ENCODE results near the gene TRAFD1.
"Not testable (repeated sequence)": the region's sequence is repeated elsewhere in the genome, so short reads cannot be mapped to it uniquely, and the experiment has no call there.

The TRAFD1 gene

GRCh38 chr12:112116232-112117060 is 8.9 kb upstream of the TRAFD1 start:
- no peak for DNase-seq

DNA sequence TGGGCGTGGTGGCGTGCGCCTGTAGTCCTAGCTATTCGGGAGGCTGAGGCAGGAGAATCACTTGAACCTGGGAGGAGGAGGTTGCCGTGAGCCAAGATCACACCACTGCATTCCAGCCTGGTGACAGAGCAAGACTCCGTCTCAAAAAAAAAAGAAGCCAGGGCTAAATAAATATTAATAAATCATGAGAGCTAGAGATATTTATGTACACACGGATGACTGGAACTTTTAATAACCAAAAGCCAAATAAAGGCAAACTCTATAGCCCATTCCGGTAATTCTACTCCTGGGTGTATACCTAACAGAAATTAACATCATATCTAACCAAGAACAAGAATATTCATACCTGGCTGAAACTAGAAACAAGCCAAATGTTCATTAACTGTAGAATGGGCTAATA is 7.7 kb upstream of the TRAFD1 start:
- no peak for DNase-seq

GRCh38 chr12:112121780-112122565 is 3.4 kb upstream of the TRAFD1 start:
- DNase-seq = peak; percentile 41

- DNase-seq = no peak
Observed at GRCh38 chr12:112122823-112123690, 2.3 kb upstream of the TRAFD1 start.

- no peak for DNase-seq
Observed at GRCh38 chr12:112124918-112125249, 476 bp upstream of the TRAFD1 start.

DNA sequence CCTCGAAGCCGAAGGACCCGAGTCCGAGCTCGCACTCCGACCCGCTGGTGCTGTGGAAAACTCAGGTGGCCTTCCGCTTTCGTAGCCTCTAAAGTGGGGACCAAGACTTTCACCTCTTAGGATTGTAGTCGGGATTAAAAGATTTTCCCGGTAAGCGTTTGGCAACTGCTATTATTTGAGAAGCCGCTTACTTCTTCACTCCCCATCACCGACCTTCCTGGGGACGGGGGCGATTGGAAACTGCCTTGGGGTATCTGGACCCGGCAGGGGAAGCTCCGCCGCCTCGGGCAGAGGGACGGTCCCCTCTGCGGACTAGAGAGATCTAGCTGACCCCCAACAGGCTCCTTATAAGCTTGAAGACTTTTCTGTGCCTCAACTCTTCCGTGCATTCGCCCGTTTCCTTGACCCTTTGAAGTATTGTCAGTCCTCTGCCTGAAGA is 659 bp downstream of the TRAFD1 start:
- DNase-seq = no peak

DNA sequence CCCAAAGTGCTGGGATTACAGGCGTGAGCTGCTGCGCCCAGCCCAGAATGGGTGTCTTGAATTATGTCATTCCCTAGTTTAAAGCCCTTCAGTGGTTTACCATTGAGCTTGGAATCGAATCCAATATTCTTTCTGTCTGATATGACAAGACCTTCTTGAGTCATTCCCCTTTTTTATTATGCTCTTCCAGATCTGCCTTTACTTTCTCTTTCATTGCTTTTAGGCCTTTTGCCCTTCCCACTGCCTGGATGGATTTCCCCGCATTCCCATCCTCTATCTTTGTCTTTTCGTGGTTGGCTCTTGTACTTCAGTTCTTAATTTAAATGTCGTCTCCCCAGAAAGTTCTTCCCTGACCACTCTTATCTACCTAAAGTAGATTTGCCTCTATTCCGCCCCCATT is 1.6 kb downstream of the TRAFD1 start:
- no peak for DNase-seq

- DNase-seq = peak; percentile 73
Observed at GRCh38 chr12:112130441-112130998, 5.2 kb downstream of the TRAFD1 start.

- no peak for DNase-seq
Observed at GRCh38 chr12:112131686-112132085, 6.3 kb downstream of the TRAFD1 start.

GRCh38 chr12:112133418-112133817 is 8.1 kb downstream of the TRAFD1 start:
- no peak for DNase-seq

GRCh38 chr12:112134731-112135130 is 9.4 kb downstream of the TRAFD1 start:
- DNase-seq = no peak

DNA sequence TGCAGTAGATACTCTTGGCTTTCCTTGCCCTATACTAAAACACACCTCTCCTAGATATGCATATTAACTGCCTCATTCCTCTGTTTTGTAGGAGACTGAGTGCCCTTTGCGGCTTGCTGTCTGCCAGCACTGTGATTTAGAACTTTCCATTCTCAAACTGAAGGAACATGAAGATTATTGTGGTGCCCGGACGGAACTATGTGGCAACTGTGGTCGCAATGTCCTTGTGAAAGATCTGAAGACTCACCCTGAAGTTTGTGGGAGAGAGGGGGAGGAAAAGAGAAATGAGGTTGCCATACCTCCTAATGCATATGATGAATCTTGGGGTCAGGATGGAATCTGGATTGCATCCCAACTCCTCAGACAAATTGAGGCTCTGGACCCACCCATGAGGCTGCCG is 15.4 kb downstream of the TRAFD1 start:
- no peak for DNase-seq

DNA sequence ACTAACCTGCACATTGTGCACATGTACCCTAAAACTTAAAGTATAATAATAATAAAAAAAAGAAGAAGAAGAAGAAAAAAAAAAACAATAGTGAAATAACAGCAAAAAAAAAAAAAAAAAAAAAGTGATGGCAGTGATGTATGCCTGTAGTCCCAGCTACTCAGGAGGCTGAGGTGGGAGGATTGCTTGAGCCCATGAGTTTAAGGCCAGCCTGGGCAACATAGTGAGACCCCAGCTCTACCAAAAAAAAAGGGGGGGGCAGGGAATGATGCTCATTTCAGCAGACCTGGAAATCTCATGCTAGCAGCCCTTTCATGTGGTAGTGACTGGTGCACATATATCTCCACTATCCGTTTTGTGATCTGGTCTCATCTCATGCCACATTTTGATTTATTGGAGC is 20.8 kb downstream of the TRAFD1 start:
- DNase-seq = no peak

DNA sequence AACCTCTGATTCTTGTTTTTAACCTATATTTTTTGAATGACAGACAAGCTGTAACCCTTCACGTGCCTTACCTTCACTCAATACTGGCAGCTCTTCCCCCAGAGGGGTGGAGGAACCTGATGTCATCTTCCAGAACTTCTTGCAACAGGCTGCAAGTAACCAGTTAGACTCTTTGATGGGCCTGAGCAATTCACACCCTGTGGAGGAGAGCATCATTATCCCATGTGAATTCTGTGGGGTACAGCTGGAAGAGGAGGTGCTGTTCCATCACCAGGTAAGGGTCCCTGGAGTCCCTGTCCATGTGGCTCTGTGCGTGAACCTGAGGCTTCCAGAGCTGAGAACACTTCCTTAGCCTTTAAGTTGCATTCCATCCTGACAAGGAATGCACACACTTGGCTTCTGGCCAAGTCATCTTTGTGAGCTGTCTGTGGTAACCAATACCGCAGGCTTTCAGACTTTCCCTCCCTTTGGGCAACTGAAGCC is 22.7 kb downstream of the TRAFD1 start:
- DNase-seq = no peak

DNA sequence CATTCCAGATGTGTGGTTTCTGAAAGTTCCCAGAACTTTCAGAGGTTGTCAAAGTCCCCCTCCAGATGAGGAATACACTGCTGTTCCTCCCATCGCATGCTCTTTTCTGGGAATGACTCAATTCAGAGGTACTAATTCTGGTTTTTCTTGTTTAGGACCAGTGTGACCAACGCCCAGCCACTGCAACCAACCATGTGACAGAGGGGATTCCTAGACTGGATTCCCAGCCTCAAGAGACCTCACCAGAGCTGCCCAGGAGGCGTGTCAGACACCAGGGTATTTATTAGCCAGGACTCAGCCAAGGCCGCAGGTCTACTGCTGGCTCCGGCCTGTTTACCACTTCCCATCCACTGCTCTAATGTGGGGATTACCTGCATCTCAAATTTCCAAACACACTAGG is 24.2 kb downstream of the TRAFD1 start:
- DNase-seq = no peak

DNA sequence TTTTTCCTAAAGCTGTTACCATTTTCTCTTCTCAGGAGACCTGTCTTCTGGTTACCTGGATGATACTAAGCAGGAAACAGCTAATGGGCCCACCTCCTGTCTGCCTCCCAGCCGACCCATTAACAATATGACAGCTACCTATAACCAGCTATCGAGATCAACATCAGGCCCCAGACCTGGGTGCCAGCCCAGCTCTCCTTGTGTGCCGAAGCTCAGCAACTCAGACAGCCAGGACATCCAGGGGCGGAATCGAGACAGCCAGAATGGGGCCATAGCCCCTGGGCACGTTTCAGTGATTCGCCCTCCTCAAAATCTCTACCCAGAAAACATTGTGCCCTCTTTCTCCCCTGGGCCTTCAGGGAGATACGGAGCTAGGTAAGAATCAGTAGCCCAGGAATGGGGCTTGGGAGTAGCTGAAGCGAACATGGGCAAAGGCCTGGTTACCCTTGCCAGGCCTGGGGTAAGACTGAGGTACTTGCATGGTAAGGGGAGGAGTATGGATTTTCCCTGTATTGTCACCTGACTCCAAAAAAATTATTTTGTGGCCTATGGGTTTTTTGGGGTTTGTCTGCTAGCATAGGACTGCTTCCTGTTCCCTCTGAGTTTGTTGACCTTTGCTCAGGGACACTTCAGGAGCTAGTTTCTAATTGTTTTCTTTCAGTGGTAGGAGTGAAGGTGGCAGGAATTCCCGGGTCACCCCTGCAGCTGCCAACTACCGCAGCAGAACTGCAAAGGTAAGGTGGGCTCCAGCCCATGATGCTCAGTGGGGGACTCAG is 26.6 kb downstream of the TRAFD1 start:
- no peak for DNase-seq

DNA sequence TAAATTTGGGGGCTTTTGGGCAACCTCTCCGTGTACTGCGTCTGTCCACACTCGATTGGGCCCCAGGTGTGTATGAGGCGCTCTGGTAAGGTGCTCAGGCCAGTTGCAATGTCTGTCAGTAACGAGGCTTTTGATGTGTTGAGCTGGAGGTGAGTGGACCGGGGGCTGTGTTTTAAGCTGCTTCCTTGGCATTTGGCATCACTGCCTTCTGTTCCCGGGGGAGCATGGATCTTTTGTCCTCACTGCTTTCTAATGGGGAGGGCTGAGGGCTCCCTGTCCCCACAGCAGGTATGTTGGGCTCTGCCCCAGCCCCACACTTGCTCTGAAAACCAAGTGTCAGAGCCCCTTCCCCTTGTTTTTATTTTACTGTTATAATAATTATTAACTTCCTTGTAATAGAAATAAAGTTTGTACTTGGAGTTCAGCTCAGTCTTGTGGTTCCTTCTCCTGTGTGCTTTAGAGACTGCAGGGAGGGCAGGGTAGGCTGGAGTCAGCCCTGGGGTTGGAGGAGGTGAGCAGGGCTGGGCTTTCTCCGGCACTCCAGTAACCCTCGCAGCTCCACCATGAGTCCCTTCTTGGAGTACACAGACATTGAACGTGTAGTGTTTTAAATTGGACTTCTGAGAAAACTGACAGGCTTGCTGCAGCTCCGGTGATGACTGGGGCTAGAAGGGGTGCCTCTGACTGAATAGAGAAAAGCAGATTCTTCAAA is 28.0 kb downstream of the TRAFD1 start:
- DNase-seq = no peak

DNA sequence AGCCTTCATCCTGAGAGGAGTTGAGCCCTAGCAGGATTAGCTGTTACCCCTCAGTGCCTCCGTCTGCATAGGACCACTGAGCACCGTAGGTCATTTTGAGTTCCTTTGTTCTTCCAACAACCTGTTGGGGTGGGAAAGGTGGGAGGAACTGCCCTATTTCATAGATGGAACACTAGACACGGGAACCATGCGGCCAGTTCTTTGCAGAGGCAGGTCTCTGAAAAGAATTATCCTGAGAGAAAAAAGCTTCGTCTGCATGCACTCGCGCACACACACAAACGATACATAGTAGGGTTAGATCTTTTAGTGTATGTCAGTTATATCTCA is 28.5 kb downstream of the TRAFD1 start:
- DNase-seq = no peak

- not testable (repeated sequence) for DNase-seq
Observed at GRCh38 chr12:112158461-112159145, 33.2 kb downstream of the TRAFD1 start.

DNA sequence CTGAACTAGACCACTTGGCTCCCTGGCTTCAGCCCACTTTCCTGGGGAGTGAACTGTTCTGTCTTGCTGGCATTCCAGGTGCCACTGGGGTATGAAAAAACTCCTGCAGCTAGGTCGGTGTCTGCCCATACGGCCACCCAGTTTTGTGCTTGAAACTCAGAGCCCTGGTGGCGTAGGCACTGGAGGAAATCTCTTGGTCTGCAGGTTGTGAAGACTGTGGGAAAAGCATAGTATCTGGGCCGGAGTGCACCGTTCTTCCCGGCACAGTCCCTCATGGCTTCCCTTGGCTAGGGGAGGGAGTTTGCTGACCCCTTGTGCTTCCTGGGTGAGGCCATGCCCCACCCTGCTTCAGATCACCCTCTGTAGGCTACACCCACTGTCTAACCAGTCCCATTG is 33.8 kb downstream of the TRAFD1 start:
- no peak for DNase-seq

DNA sequence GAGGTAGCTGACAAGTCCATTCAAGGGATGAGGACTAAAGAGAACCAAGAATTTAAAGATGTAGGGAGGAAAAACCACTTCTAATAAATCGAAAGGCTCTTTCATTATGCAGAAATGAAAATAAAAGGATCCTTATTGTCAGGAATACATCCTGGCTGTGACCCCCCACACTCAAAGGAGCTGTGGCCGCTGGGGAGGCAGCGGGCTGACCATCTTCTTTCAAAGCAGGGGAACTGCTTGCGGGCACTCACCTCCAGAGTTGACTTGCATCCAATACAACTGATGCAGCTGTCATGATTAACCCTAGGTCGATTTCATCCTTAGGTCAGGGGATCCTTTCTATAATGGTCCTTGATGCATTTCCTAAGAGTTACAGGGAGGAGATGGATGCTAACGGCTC is 35.3 kb downstream of the TRAFD1 start:
- DNase-seq = no peak

Measured in kidney glomerular epithelial cell (primary cell).